Esophagus squamous epithelium (tissue), 5 donors: ENCODE measurements around the gene AHI1. TPM values are rescaled to one million over a fixed set of nuclear protein-coding genes. Genes with fewer than 3 reads are reported as not detected.

Source experiments
- DNase-seq: peaks from one replicate; lab custom pipeline; 2025; lab: John Stamatoyannopoulos, UW
- H3K27ac ChIP-seq, 4 donors: fragments of 200-600 bp; sonication (generic); one replicate each; pipeline ENCODE4 v1.5.1; 2016 to 2019; ENCODE audit warnings: mild to moderate bottlenecking in 1 of 4
- H3K27me3 ChIP-seq, 4 donors: fragments of 200-600 bp; sonication (generic); 1 replicate in 3 of 4; 2 replicates in 1 of 4; pipeline versions ENCODE4 v1.5.1 to v1.6.0; 2017 to 2021; ENCODE audit warnings: antibody characterized with exemption in 1 of 4
- H3K36me3 ChIP-seq, 3 donors: fragments of 200-600 bp; sonication (generic); one replicate each; pipeline ENCODE4 v1.5.1; 2016 to 2019
- H3K4me1 ChIP-seq, 3 donors: fragments of 200-600 bp; sonication (generic); one replicate each; pipeline ENCODE4 v1.5.1; 2017 to 2019
- H3K4me3 ChIP-seq, 4 donors: fragments of 200-600 bp; sonication (generic); 1 replicate in 3 of 4; 2 replicates in 1 of 4; pipeline ENCODE4 v1.5.1; 2016 to 2019; ENCODE audit warnings: mild to moderate bottlenecking in 2 of 4, moderate library complexity in 1 of 4
- H3K9me3 ChIP-seq, 3 donors: fragments of 200-600 bp; sonication (generic); one replicate each; pipeline ENCODE4 v1.5.1; 2016 to 2019
- CTCF ChIP-seq, 6 experiments: fragments of 450-650 bp in 4 of 6; fragments of 200-600 bp in 2 of 6; sonication (generic) in 2 of 6; IDR thresholded peaks; one replicate each; pipeline ENCODE4 v1.5.1; 2016 to 2019; ENCODE audit warnings: antibody characterized with exemption in 6 of 6, mild to moderate bottlenecking in 4 of 6, moderate library complexity in 4 of 6
- POLR2A ChIP-seq, 4 donors: fragments of 450-650 bp; IDR thresholded peaks; one replicate each; pipeline ENCODE4 v1.6.1; 2017; ENCODE audit warnings: antibody characterized with exemption in 4 of 4, mild to moderate bottlenecking in 4 of 4, moderate library complexity in 3 of 4
- WGBS, 2 donors: methylation state at CpG; one replicate each; pipeline ENCODE4 v1.1.5; 2018; 5-methylcytosine and 5-hydroxymethylcytosine counted together
- intact Hi-C: fragments of 100-400 bp; cut with DNase I; formaldehyde crosslinking; loops from one replicate; pipeline ENCODE4 v1.15.0; 2022
- total RNA-seq, 4 donors: library from RNA; depleted of rRNA; stranded (reverse); fragments of >200 nt; gene quantifications; one replicate each; pipeline ENCODE4 v1.1.0, GENCODE V29; 2016
- donor health status: DM: yes; HTN: yes; CAD: no.

Gene AHI1
- total RNA-seq, 4 donors from 2014 or later = 4.5 to 24.2 (median 7.6) TPM

GRCh38 chr6:135325624-135326424 is 171.7 kb downstream of the AHI1 start:
- WGBS, 2 donors = 66 to 80% methylated on average over 4 of the region's 4 CpGs
- Histone ChIP-seq H3K27ac (peak overlapping the region in 1 of 4 donors; percentile 19), H3K36me3 (no peaks in the 10 kb centered on the region), H3K4me3 (no peak overlapping the region), H3K27me3 (no peaks in the 10 kb centered on the region), H3K9me3 (no peaks in the 10 kb centered on the region), H3K4me1 (peaks cover 0 to 6% (median 0%) of the 10 kb centered on the region in 3 donors)
- no peak for DNase-seq
- intact Hi-C loops = no loop called here
- TF ChIP-seq POLR2A (IDR thresholded peaks at IDR 0.05) (no peak), CTCF (IDR thresholded peaks at IDR 0.05) (no peak)

- Histone ChIP-seq H3K4me3 (no peak overlapping the region), H3K27ac (no peak overlapping the region), H3K9me3 (no peaks in the 10 kb centered on the region), H3K36me3 (no peaks in the 10 kb centered on the region), H3K4me1 (peaks cover 0 to 6% (median 0%) of the 10 kb centered on the region in 3 donors), H3K27me3 (no peaks in the 10 kb centered on the region)
- no peak for TF ChIP-seq CTCF (IDR thresholded peaks at IDR 0.05)
- TF ChIP-seq POLR2A (IDR thresholded peaks at IDR 0.05) = no peak
- no peak for DNase-seq
- intact Hi-C loops = no loop called here
- 82 to 91% methylated on average over 4 of the region's 4 CpGs for WGBS, 2 donors
Measured at GRCh38 chr6:135324531-135324930, 173.0 kb downstream of the AHI1 start.

- DNase-seq = no peak
- WGBS, 2 donors = 69 to 72% methylated on average over 2 of the region's 2 CpGs
- H3K36me3 ChIP-seq = no peaks in the 10 kb centered on the region
- H3K4me1 ChIP-seq = peaks cover 0 to 6% (median 0%) of the 10 kb centered on the region in 3 donors
- intact Hi-C loops = no loop called here
- no peak for TF ChIP-seq CTCF (IDR thresholded peaks at IDR 0.05)
- no peaks in the 10 kb centered on the region for H3K9me3 ChIP-seq
- no peak overlapping the region for H3K4me3 ChIP-seq
- no peaks in the 10 kb centered on the region for H3K27me3 ChIP-seq
- H3K27ac ChIP-seq = no peak overlapping the region
Measured at GRCh38 chr6:135323979-135324378, 173.6 kb downstream of the AHI1 start.

- TF ChIP-seq CTCF (IDR thresholded peaks at IDR 0.05) (no peak), POLR2A (IDR thresholded peaks at IDR 0.05) (no peak)
- no peaks in the 10 kb centered on the region for H3K9me3 ChIP-seq
- no peak overlapping the region for H3K27ac ChIP-seq
- intact Hi-C loops = no loop called here
- peaks cover 0 to 3% (median 0%) of the 10 kb centered on the region in 3 donors for H3K36me3 ChIP-seq
- no peak for DNase-seq
- H3K4me3 ChIP-seq = no peak overlapping the region
- H3K27me3 ChIP-seq = no peaks in the 10 kb centered on the region
- H3K4me1 ChIP-seq = peaks cover 0 to 6% (median 0%) of the 10 kb centered on the region in 3 donors
- 74 to 80% methylated on average over 6 of the region's 6 CpGs for WGBS, 2 donors
Measured at GRCh38 chr6:135323202-135323668, 174.3 kb downstream of the AHI1 start.

GRCh38 chr6:135322427-135323201 is 174.9 kb downstream of the AHI1 start:
- H3K9me3 ChIP-seq = no peaks in the 10 kb centered on the region
- no peak for DNase-seq
- H3K27ac ChIP-seq = no peak overlapping the region
- intact Hi-C loops = no loop called here
- no peaks in the 10 kb centered on the region for H3K27me3 ChIP-seq
- H3K4me3 ChIP-seq = no peak overlapping the region
- peaks cover 0 to 6% (median 0%) of the 10 kb centered on the region in 3 donors for H3K4me1 ChIP-seq
- WGBS, 2 donors = 61 to 63% methylated on average over 3 of the region's 3 CpGs
- no peak for TF ChIP-seq CTCF (IDR thresholded peaks at IDR 0.05)
- no peak for TF ChIP-seq POLR2A (IDR thresholded peaks at IDR 0.05)
- peaks cover 0 to 9% (median 0%) of the 10 kb centered on the region in 3 donors for H3K36me3 ChIP-seq
